ENCODE measurements around the gene C11orf98.
"Not testable (repeated sequence)": the region's sequence is repeated elsewhere in the genome, so short reads cannot be mapped to it uniquely, and the experiment has no call there.

The C11orf98 gene

GRCh38 chr11:62665075-62665598 lies at the start of gene C11orf98, which contains the start of gene CSKMT:
C11orf98 (minus strand) TSS chr11:62665210; CDS start chr11:62665169, 41 bp downstream.
CSKMT (plus strand) TSS chr11:62665312; CDS start chr11:62665880, 568 bp downstream.
- DNase-seq: peak; percentile 98

DNA sequence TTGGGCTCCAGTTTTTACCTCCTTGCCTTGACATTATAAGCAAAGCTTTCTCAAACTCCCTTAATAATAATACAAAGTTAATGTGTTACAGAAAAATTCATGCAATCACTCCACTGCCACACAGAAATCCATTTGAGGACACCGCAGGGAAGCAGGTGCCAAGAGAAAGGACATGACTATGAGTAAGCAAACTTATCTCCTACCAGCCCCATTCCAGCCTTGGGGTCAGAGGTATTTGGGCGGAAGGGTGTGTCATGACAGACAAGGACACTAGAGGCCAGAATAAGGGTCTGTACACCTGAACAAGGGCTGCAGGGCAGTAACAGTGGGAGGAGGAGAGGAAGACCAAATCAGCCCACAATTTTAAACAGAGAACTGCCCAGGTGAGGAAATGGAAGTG lies 48.3 kb upstream of the C11orf98 start:
- DNase-seq: no peak

GRCh38 chr11:62712861-62713260 lies 47.9 kb upstream of the C11orf98 start:
- no peak for DNase-seq

DNA sequence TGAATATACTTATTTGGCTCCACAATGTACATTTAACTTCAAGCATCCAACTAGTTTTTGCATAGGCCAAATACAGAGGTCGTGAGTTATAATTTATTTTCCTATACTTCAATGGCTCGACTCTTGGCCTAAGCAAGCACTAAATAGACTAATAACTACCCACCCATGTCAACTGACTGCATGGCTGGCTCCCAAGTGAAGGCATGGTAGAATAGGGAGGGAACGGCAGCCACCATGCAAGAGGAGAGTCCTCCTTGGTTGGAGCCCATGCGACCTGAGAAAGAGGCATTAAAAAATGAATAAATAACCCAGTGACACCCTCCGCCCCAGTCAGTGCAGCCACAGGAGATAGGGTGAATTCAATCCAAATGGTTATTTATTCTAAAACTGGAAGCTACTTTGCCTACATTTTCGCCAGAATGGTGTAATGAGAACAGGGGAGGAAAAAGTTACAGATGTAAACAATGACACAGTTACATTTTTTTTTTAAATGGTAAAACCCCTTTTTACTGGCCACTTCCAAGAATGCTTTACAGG lies 47.3 kb upstream of the C11orf98 start:
- no peak for DNase-seq

- peak; percentile 47 for DNase-seq
These were observed 45.0 kb upstream of the C11orf98 start for GRCh38 chr11:62710001-62710345.

DNA sequence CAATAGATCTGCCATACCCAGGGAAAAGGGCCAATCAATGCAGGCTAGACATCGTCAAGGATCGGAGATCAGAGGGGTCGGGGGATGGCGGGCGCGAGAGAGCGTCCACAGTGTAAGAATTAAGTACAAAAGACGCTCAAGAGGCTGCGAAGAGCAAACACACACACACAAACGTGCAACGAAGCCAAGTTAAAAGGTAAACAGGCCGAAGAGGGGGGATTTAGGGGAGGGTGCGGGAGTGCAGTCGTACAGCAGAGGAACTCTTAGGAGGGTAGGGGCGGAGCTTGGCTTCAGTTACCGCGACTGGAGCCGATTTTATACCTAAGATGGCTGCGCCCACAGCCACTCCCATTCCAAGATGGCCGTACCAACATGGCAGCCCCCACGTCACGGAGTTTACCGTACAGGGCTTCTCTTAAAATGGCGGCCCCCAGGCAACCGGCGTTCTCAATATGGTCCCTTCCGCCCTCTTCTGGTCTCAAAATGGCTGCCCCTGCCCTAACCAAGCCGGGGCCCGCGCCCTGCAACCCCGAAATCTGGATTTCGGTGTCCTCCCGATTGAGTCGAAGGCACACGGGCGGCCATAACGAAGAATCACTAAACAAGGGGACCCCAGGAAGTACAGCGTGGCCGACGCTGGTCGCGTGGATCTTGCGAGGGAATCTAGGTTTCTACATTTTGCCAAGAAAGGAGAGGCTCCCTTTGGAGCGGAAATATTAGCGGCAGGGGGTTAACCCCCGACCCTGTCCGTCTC lies 44.4 kb upstream of the C11orf98 start:
- DNase-seq: peak; percentile 99

- peak; percentile 44 for DNase-seq
These were observed 43.8 kb upstream of the C11orf98 start for GRCh38 chr11:62708793-62709192.

GRCh38 chr11:62708392-62708791 lies 43.4 kb upstream of the C11orf98 start:
- DNase-seq: peak; percentile 46

DNA sequence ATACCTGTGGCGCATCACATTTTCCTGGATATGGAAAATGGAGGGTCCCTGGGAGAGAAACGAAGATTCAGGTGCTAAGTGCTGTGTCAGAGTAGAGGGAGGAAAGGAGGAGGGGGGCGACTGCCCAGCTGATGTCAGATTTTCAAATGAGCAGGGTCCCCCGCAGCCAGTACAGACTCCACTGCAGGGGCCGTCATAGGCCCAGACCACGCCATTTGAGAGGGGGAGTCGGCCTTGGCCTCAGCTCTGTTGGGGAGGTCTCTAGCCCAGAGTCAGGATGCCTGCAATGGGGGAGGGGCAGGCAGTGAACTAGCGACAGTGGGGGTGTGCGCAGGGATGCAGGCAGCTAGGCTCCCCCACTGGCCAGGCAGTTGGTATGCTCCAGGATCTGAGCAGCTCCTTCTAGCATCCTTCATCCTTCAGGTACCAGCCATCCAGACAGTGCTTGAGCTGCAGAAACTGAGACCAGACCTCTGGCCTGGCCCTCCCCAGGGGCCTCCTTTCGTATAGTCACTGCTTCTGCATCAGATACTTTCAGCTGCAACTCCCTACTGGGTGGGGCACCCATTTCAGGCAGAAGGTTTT lies 42.4 kb upstream of the C11orf98 start, which contains the start of the genes BSCL2 and GNG3:
BSCL2 (minus strand) TSS at position 148 of the 585 bp plus-strand sequence. CDS start 229 bp downstream, outside the sequence.
GNG3 (plus strand) TSS at position 400 of the 585 bp plus-strand sequence. CDS start 620 bp downstream, outside the sequence.
- peak; percentile 49 for DNase-seq

DNA sequence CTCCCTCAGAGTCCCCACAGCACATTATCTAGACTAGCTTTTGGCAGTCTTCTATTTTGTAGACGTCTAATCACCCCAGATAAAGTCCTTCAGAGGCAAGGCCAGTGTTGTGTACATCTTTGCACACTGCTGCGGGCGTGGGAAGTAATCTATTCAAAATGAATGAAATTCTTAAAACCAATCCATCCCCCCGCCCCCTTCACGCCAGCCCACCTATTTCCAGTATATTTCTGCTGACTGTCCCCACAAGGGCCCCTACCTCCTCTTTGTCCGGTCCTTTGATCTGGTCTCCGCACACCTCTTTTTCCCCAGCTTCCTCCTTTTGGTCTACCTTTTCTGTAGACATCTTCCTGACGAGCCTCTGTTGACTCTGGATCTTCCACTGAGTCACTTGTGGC lies 41.8 kb upstream of the C11orf98 start:
- DNase-seq: no peak

- DNase-seq: peak; percentile 97
These were observed 41.2 kb upstream of the C11orf98 start for GRCh38 chr11:62705880-62706849.

DNA sequence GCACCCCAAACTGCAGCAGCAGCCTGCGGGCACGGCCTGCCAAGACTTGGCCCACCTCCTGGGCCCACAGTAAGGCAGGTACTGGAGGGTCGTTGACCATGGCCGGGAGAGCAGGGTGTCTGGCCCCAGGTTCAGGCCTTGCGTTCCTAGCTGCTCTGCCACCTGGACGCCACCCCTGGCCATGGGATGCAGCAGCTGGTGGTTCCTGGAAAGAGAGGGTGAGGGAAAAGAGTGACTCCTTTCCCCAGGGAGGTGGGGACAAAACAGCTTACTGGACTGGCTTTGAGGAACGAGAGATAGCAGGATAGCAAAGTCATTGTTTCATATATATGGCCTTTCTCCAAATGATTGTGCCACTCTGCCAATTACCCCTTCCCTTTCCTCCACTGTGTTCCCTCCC lies 40.4 kb upstream of the C11orf98 start:
- DNase-seq: no peak

DNA sequence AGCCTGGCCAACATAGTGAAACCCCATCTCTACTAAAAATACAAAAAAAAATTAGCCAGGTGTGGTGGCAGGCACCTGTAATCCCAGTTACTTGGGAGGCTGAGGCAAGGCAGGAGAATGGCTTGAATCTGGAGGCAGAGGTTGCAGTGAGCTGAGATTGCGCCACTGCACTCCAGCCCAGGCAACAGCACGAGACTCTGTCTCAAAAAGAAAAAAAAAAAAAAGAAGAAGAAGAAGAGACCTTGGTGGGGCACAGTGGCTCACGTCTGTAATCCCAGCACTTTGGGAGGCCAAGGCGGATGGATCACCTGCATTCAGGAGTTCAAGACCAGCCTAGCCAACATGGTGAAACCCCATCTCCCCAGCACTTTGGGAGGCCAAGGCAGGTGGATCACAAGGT lies 38.9 kb upstream of the C11orf98 start:
- DNase-seq: not testable (repeated sequence)

DNA sequence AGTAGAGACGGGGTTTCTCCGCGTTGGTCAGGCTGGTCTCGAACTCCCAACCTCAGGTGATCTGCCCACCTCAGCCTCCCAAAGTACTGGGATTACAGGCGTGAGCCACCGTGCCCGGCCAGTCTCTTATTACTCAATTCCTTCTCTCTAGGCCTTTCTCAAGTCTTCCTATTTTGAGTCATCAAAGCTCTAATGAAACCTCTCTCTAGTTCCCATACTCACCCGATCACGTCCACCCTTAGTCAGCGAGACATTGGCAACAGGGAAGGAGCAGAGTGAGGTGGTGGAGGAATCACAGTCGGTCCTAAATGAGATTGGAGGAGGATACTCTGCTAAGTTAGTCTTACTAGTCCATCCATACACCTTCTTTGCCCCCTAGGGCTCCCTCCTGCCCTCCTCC lies 37.2 kb upstream of the C11orf98 start:
- no peak for DNase-seq

DNA sequence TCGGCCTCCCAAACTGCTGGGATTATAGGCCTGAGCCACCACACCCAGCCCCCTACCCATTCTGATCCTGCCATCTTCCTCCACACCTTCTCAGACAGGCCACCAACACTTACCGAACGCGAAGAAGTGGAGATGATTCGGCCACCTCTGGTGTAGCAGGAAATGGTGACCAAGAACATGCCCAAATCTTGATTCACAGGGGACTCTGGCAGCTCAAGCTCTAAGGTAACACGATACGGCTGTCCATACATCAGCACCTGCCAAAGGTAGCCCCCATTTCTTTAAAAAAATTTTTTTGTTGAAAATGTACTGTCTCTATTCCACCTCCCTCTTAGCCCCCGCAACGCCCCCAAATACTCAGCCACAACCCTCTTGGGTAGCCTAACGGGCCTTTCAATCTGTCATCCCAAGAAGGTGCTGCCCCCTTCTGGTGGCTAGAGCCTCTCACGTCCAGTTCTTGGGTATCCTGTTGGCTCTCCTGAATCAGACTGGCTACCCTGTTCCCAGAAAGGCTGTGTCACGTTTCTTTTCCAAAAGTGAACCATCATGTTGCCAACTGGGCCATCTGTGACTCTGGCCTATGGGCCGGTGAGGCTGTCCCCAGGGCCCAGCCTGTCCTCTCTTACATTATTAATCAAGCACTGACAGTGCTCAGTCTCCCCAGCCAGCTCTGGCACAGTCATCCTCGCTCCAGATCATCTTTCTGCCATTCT lies 29.6 kb upstream of the C11orf98 start:
- DNase-seq: peak; percentile 84

- not testable (repeated sequence) for DNase-seq
These were observed 28.6 kb upstream of the C11orf98 start for GRCh38 chr11:62693624-62694023.

DNA sequence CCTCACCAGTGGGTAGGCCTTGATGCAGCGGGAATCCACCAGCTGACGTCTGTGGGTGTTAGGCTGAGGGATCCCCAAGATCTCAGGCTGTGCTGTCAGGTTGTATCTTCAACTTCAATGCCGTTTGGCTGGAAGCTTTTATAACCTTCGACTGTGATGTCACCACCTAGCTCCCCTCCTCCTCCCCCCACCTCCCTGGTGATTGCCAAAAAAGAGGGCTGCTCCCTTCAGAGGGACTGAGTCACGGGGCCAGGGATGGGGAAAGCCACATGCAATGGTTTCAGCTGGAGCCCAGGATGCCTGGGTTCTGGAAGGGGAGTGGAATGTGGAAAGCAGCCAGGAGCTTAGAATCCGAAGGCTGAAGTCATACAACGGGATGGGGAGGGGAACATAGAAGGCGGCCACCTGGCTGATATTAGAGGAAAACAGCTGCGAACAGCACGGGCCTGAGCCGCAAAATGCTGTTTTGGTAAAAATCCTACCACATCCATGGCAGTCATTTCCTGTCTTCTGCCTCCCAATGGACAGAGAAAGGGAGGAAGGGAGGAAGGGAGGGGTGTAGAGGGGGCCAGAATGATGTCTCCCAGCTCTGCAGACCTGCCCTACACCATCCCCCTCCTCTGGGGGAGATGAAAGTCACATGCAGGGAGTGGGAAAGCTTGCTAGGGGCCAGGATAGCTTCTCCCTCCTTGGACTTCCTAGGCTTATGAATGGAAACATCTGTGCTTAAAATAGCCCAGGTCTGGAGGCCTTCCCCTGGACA lies 24.6 kb upstream of the C11orf98 start, which contains the start of gene LRRN4CL:
LRRN4CL (minus strand) TSS at position 110 of the 763 bp plus-strand sequence. CDS start 1,022 bp downstream, outside the sequence.
- peak; percentile 89 for DNase-seq

GRCh38 chr11:62688491-62688890 lies 23.5 kb upstream of the C11orf98 start:
- DNase-seq: no peak

DNA sequence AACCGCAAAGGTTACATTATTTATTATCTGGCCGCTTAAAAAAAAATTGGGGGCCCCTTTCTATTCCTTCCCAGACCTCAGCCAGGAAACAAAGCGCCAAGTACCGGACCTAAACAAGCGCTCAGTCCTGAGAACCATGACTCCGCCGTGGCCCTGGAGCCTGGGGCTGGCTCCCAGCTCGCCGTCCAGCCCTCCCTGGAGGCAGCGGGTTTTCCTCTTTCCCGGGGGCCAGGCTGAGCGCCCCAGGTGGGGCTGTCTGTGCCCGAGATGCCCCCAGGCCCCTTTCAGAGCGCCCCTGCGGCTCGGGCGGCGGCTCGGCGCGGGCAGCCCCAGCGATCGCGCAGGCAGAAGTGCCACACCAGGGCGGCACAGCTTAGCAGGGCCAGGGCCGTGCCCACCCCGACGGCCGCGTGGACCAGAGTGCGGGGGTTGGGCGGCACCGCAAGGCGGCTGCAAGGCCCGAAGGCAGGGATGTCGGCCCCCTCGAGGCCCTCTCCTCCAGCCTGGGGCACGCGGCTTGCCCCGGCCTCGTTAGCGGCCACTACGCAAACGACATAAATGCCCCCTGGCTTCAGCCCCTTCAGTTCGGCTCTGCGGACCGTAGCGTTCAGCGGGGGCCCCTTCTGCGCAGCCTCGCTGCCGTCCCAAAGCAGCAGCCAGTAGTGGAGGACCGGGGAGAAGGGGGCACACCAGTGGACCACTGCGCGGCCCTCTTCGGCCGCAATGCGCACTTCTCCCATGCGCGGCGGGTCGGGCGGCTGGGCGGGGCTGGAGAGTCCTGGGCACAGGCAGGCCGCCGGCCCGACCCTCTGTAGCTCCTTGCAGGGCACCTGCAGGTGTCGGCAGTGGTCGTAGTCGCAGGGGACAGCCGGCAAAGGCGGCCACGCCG lies 22.7 kb upstream of the C11orf98 start:
- DNase-seq: no peak

DNA sequence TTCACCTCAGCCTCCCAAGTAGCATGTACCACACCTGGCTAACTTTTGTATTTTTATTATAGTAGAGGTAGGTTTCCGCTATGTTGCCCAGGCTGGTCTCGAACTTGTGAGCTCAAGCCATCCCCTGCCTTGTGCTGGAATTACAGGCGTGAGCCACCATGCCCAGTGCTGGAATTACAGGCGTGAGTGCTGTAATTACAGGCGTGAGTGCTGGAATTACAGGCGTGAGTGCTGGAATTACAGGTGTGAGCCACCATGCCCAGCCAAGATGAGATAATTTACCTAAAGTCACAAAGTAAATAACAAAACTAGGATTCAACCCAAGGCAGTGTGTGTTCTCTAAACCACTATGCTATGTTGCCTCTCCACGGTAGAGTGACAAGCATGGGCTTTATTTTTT lies 17.5 kb upstream of the C11orf98 start:
- DNase-seq: no peak

Data from femur (tissue), 1 donor.